Measurements from ENCODE around the gene CTDSP2.

CTDSP2 gene

GRCh38 chr12:57846577-57847319, at the start of gene CTDSP2:
TSS of gene CTDSP2 (minus strand) at chr12:57846729. CDS start at chr12:57846435, 294 bp downstream.
- Histone ChIP-seq H3K27me3 (replicated peaks) (no peaks in the 10 kb centered on the region), H3K27ac (peak within 1 kb of the TSS; percentile 95), H3K4me3 (ENCODE audit: low read depth, low read length) (peak within 1 kb of the TSS; percentile 98), H3K36me3 (replicated peaks) (no peaks in the 10 kb centered on the region)
- DNase-seq: peak; percentile 99
- in situ Hi-C loops (cut with HindIII; ENCODE audit: low pct_ligation_motif_present, low sequenced_read_pairs): no loop called here
- TF ChIP-seq, protein P1, sequence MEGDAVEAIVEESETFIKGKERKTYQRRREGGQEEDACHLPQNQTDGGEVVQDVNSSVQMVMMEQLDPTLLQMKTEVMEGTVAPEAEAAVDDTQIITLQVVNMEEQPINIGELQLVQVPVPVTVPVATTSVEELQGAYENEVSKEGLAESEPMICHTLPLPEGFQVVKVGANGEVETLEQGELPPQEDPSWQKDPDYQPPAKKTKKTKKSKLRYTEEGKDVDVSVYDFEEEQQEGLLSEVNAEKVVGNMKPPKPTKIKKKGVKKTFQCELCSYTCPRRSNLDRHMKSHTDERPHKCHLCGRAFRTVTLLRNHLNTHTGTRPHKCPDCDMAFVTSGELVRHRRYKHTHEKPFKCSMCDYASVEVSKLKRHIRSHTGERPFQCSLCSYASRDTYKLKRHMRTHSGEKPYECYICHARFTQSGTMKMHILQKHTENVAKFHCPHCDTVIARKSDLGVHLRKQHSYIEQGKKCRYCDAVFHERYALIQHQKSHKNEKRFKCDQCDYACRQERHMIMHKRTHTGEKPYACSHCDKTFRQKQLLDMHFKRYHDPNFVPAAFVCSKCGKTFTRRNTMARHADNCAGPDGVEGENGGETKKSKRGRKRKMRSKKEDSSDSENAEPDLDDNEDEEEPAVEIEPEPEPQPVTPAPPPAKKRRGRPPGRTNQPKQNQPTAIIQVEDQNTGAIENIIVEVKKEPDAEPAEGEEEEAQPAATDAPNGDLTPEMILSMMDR (IDR thresholded peaks at IDR 0.05; ENCODE audit: low read depth, low read length, missing control alignments): no peak

DNA sequence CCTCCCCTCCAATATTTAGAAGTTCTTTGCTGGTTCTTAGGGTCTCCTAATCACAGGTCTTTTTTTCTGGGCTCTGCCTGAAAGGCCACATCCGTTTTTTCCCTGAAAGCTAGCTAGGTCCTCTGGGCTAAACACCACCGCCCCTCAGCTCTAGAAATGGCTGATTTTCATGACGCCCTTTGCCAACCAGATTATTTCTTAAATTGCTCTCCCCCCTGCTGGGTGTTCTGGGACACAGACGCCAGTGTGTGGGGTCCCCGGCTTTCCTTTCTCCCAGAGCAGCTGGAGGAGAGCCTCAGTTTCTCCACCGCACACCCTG, 49.5 kb upstream of the CTDSP2 start:
- Histone ChIP-seq H3K27ac (peak overlapping the region; percentile 68), H3K4me3 (ENCODE audit: low read depth, low read length) (peak overlapping the region; percentile 51), H3K27me3 (replicated peaks) (no peaks in the 10 kb centered on the region), H3K36me3 (replicated peaks) (no peaks in the 10 kb centered on the region)
- DNase-seq: no peak
- TF ChIP-seq, protein P1 (IDR thresholded peaks at IDR 0.05; ENCODE audit: low read depth, low read length, missing control alignments): peak; percentile 11
- in situ Hi-C loops (cut with HindIII; ENCODE audit: low pct_ligation_motif_present, low sequenced_read_pairs): no loop called here

- in situ Hi-C loops (cut with HindIII; ENCODE audit: low pct_ligation_motif_present, low sequenced_read_pairs): no loop called here
- Histone ChIP-seq H3K36me3 (replicated peaks) (no peaks in the 10 kb centered on the region), H3K27ac (no peak overlapping the region), H3K4me3 (ENCODE audit: low read depth, low read length) (no peak overlapping the region), H3K27me3 (replicated peaks) (no peaks in the 10 kb centered on the region)
- no peak for DNase-seq
- TF ChIP-seq, protein P1 (IDR thresholded peaks at IDR 0.05; ENCODE audit: low read depth, low read length, missing control alignments): no peak
Measured at GRCh38 chr12:57895389-57896114, 49.0 kb upstream of the CTDSP2 start.

DNA sequence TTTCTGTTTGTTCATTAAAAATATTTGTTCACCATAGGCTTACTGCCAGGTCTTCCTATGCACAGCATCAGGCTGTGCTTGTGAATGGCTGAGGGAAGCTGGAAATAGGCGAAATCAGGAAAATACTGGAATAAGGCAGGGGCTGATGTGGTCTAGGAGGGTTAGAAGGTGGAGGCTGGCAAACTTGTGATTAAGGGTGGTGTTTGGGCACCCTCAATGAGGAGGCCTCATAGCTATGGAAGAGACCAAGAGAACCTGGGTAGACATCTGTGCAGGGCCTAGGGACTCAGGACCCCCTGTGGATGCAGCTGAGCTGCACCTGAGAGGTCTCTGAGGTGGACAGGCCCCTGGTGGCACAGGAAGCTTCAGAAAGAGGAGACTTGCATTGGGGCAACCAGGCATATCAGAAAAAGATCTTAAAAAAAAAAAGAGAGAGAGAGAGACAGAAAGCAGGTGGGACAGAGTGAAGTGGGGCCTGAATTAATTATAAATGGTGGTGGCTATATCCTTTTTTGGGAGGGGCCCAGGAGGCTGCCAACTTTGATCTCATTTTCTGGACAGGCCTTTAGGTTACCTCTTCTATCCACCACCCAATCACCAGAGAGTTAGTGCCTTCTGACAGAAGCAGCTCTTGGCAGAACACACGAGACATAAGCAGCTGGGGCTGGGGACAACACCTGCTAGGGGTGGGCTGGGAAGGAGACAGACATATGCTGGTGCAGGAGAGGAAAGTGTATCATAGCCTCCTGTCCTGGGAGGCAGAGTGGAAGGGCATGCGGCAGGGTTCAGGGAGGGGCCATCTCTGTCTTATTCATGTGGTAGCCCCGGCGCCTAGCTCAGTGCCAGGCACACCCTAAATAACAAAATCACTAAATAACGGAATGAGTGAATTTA, 48.1 kb upstream of the CTDSP2 start:
- H3K4me3 ChIP-seq (ENCODE audit: low read depth, low read length): no peak overlapping the region
- in situ Hi-C loops (cut with HindIII; ENCODE audit: low pct_ligation_motif_present, low sequenced_read_pairs): no loop called here
- TF ChIP-seq, protein P1 (IDR thresholded peaks at IDR 0.05; ENCODE audit: low read depth, low read length, missing control alignments): no peak
- no peak for DNase-seq
- H3K36me3 ChIP-seq (replicated peaks): no peaks in the 10 kb centered on the region
- no peaks in the 10 kb centered on the region for H3K27me3 ChIP-seq (replicated peaks)
- H3K27ac ChIP-seq: peak overlapping the region; percentile 70

DNA sequence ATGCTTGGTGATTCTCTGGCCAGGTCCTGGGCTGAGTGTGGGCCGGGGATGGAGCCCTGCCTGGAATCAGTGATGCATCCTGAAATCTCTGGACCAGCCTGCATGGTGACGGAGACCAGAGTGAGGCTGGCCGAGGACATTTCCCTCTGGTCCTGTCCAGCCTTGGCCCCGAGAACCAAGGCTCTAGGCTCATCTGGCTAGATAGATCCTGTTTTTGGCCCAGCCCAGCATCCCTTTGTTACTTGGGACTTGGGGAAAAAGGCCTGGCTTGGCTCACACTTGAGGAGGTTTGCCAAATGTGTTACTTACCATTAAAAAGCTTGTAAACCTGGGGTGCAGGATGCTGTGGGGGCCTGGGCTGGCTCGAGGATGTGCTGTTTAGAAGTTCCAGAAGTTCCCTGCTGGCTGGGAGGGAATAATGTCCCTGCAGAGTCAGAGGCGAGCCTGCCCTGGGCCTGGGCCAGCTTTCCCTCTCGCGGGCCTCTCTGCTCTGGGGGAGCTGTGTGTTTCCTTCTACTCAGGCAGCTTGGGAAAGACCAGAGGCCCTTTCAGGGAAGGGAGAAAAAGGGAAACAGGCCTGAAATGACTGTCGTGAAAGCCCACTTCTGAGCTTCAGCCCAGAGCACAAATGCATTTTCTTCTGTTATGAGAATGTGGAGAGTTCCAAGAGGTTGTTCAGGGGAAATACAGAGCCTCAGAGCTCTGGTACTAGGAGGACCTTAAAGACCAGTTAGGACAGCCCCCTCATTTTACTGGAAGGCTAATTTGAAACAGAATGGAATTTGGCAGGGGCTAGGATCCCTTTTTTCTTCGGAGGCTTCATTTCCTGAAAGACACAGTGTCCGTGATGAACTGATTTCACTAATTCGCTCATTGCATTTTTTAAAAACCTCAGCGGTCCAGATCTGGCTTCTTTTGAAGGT, 47.2 kb upstream of the CTDSP2 start:
- peak; percentile 83 for DNase-seq
- peak overlapping the region; percentile 70 for H3K27ac ChIP-seq
- no peaks in the 10 kb centered on the region for H3K36me3 ChIP-seq (replicated peaks)
- TF ChIP-seq, protein P1 (IDR thresholded peaks at IDR 0.05; ENCODE audit: low read depth, low read length, missing control alignments): peak; percentile 18
- H3K4me3 ChIP-seq (ENCODE audit: low read depth, low read length): no peak overlapping the region
- in situ Hi-C loops (cut with HindIII; ENCODE audit: low pct_ligation_motif_present, low sequenced_read_pairs): no loop called here
- no peaks in the 10 kb centered on the region for H3K27me3 ChIP-seq (replicated peaks)
